Measurements from ENCODE around the gene ALG9. TPM values are rescaled to one million over a fixed set of nuclear protein-coding genes. Genes with fewer than 3 reads are reported as not detected.

ALG9 gene
- total RNA-seq, 2 donors from 2014 or later, result 32.0 to 43.5 TPM

- no peak overlapping the region for H3K4me3 Mint-ChIP-seq
- peaks cover 4 to 7% of the 10 kb centered on the region in 2 donors for H3K4me1 Mint-ChIP-seq (ENCODE audit: low read depth in 2 of 2)
- H3K9me3 Mint-ChIP-seq, result no peaks in the 10 kb centered on the region
- H3K27ac Mint-ChIP-seq, result no peak overlapping the region
- peak; percentile 36 to 46 for ATAC-seq
- no peak for DNase-seq (ENCODE audit: low spot score)
- peaks cover 30% of the 10 kb centered on the region for H3K36me3 Mint-ChIP-seq
- no peaks in the 10 kb centered on the region for H3K27me3 Mint-ChIP-seq
Measured at GRCh38 chr11:111836721-111837120, 34.7 kb downstream of the ALG9 start.

GRCh38 chr11:111836162-111836561 is 35.2 kb downstream of the ALG9 start:
- no peak overlapping the region for H3K27ac Mint-ChIP-seq
- H3K9me3 Mint-ChIP-seq, result no peaks in the 10 kb centered on the region
- no peak overlapping the region for H3K4me3 Mint-ChIP-seq
- ATAC-seq, result no peak
- no peaks in the 10 kb centered on the region for H3K27me3 Mint-ChIP-seq
- H3K4me1 Mint-ChIP-seq (ENCODE audit: low read depth in 2 of 2), result peaks cover 1 to 7% of the 10 kb centered on the region in 2 donors
- H3K36me3 Mint-ChIP-seq, result peaks cover 30% of the 10 kb centered on the region
- DNase-seq (ENCODE audit: low spot score), result no peak

- Mint-ChIP-seq H3K27me3 (no peaks in the 10 kb centered on the region), H3K9me3 (no peaks in the 10 kb centered on the region), H3K36me3 (peaks cover 31% of the 10 kb centered on the region), H3K27ac (no peak overlapping the region), H3K4me1 (ENCODE audit: low read depth in 2 of 2) (peaks cover 0 to 7% of the 10 kb centered on the region in 2 donors), H3K4me3 (no peak overlapping the region)
- no peak for ATAC-seq
- DNase-seq (ENCODE audit: low spot score), result no peak
Measured at GRCh38 chr11:111835665-111836064, 35.7 kb downstream of the ALG9 start.

GRCh38 chr11:111834432-111835163 is 36.8 kb downstream of the ALG9 start:
- DNase-seq (ENCODE audit: low spot score) (no peak), ATAC-seq (no peak)
- Mint-ChIP-seq H3K4me1 (ENCODE audit: low read depth in 2 of 2) (peaks cover 0 to 7% of the 10 kb centered on the region in 2 donors), H3K36me3 (peaks cover 35% of the 10 kb centered on the region), H3K27me3 (no peaks in the 10 kb centered on the region), H3K27ac (no peak overlapping the region), H3K4me3 (no peak overlapping the region), H3K9me3 (no peaks in the 10 kb centered on the region)

- DNase-seq (ENCODE audit: low spot score) (no peak), ATAC-seq (no peak)
- Mint-ChIP-seq H3K4me3 (no peak overlapping the region), H3K36me3 (peaks cover 39% of the 10 kb centered on the region), H3K27ac (no peak overlapping the region), H3K9me3 (no peaks in the 10 kb centered on the region), H3K4me1 (ENCODE audit: low read depth in 2 of 2) (peaks cover 2 to 15% of the 10 kb centered on the region in 2 donors), H3K27me3 (no peaks in the 10 kb centered on the region)
Measured at GRCh38 chr11:111833524-111833923, 37.9 kb downstream of the ALG9 start.

- Mint-ChIP-seq H3K27me3 (no peaks in the 10 kb centered on the region), H3K27ac (peak overlapping the region in 1 of 2 donors; percentile 43), H3K36me3 (peaks cover 16% of the 10 kb centered on the region), H3K4me1 (ENCODE audit: low read depth in 2 of 2) (peaks cover 2 to 7% of the 10 kb centered on the region in 2 donors), H3K4me3 (no peak overlapping the region), H3K9me3 (no peaks in the 10 kb centered on the region)
- DNase-seq (ENCODE audit: low spot score) (no peak), ATAC-seq (no peak)
Measured at GRCh38 chr11:111829185-111829968, 42.0 kb downstream of the ALG9 start.

- Mint-ChIP-seq H3K27ac (no peak overlapping the region), H3K27me3 (no peaks in the 10 kb centered on the region), H3K9me3 (no peaks in the 10 kb centered on the region), H3K4me3 (no peak overlapping the region), H3K4me1 (ENCODE audit: low read depth in 2 of 2) (peaks cover 2 to 7% of the 10 kb centered on the region in 2 donors), H3K36me3 (peaks cover 16% of the 10 kb centered on the region)
- no peak for DNase-seq (ENCODE audit: low spot score)
- ATAC-seq, result no peak
Measured at GRCh38 chr11:111826322-111826950, 44.9 kb downstream of the ALG9 start.

GRCh38 chr11:111823629-111824028 is 47.8 kb downstream of the ALG9 start:
- H3K27ac Mint-ChIP-seq, result no peak overlapping the region

GRCh38 chr11:111823131-111823530 is 48.2 kb downstream of the ALG9 start:
- H3K36me3 Mint-ChIP-seq, result peaks cover 6% of the 10 kb centered on the region
- no peak for DNase-seq (ENCODE audit: low spot score)
- no peaks in the 10 kb centered on the region for H3K9me3 Mint-ChIP-seq
- no peak overlapping the region for H3K27ac Mint-ChIP-seq
- no peaks in the 10 kb centered on the region for H3K4me1 Mint-ChIP-seq (ENCODE audit: low read depth in 2 of 2)
- no peak overlapping the region for H3K4me3 Mint-ChIP-seq
- no peaks in the 10 kb centered on the region for H3K27me3 Mint-ChIP-seq
- no peak for ATAC-seq

More at GRCh38 chr11:111823629-111824028, 47.8 kb downstream of the ALG9 start:
- no peaks in the 10 kb centered on the region for H3K27me3 Mint-ChIP-seq
- H3K4me1 Mint-ChIP-seq (ENCODE audit: low read depth in 2 of 2), result no peaks in the 10 kb centered on the region
- ATAC-seq, result no peak
- peaks cover 6% of the 10 kb centered on the region for H3K36me3 Mint-ChIP-seq
- H3K4me3 Mint-ChIP-seq, result no peak overlapping the region
- no peak for DNase-seq (ENCODE audit: low spot score)
- no peaks in the 10 kb centered on the region for H3K9me3 Mint-ChIP-seq

GRCh38 chr11:111819829-111820237 is 51.5 kb downstream of the ALG9 start:
- Mint-ChIP-seq H3K36me3 (peaks cover 6% of the 10 kb centered on the region), H3K27me3 (no peaks in the 10 kb centered on the region), H3K9me3 (no peaks in the 10 kb centered on the region), H3K4me1 (ENCODE audit: low read depth in 2 of 2) (no peaks in the 10 kb centered on the region), H3K27ac (no peak overlapping the region), H3K4me3 (no peak overlapping the region)
- DNase-seq (ENCODE audit: low spot score) (no peak), ATAC-seq (no peak)

GRCh38 chr11:111819161-111819828 is 52.1 kb downstream of the ALG9 start:
- Mint-ChIP-seq H3K4me3 (no peak overlapping the region), H3K27ac (no peak overlapping the region), H3K9me3 (no peaks in the 10 kb centered on the region), H3K4me1 (ENCODE audit: low read depth in 2 of 2) (no peaks in the 10 kb centered on the region), H3K36me3 (peaks cover 6% of the 10 kb centered on the region), H3K27me3 (no peaks in the 10 kb centered on the region)
- ATAC-seq, result no peak
- DNase-seq (ENCODE audit: low spot score), result no peak

- H3K27me3 Mint-ChIP-seq, result no peaks in the 10 kb centered on the region
- no peak overlapping the region for H3K4me3 Mint-ChIP-seq
- no peaks in the 10 kb centered on the region for H3K9me3 Mint-ChIP-seq
- DNase-seq (ENCODE audit: low spot score) (no peak), ATAC-seq (no peak)
- H3K27ac Mint-ChIP-seq, result no peak overlapping the region
- no peaks in the 10 kb centered on the region for H3K36me3 Mint-ChIP-seq
- H3K4me1 Mint-ChIP-seq (ENCODE audit: low read depth in 2 of 2), result no peaks in the 10 kb centered on the region
Measured at GRCh38 chr11:111815489-111815888, 55.9 kb downstream of the ALG9 start.

- DNase-seq (ENCODE audit: low spot score), result no peak
- no peak for ATAC-seq
- Mint-ChIP-seq H3K4me3 (no peak overlapping the region), H3K27ac (no peak overlapping the region), H3K27me3 (no peaks in the 10 kb centered on the region), H3K36me3 (no peaks in the 10 kb centered on the region), H3K9me3 (no peaks in the 10 kb centered on the region), H3K4me1 (ENCODE audit: low read depth in 2 of 2) (no peaks in the 10 kb centered on the region)
Measured at GRCh38 chr11:111814557-111815320, 56.6 kb downstream of the ALG9 start.

Data from natural killer cell treated with Interleukin-12 subunit alpha and Interleukin-12 subunit beta and Interleukin-15 and Interleukin-18, amount 100 ng/mL, for 72 hours (primary cell).